GM12891 (cell line): ENCODE results near the gene ZNF582.

ENCODE experiments used
- POLR2A ChIP-seq: IDR thresholded peaks from 2 replicates; pipeline ENCODE4 v1.6.1; 2011; ENCODE audit warnings: low read depth, low read length, control low read depth
- POLR2AphosphoS5 ChIP-seq: IDR thresholded peaks from 2 replicates; pipeline ENCODE4 v1.6.1; 2011; ENCODE audit warnings: low read depth, low read length, control low read depth
- SPI1 ChIP-seq: IDR thresholded peaks from 2 replicates; pipeline ENCODE4 v1.6.1; 2011; ENCODE audit warnings: low read depth, low read length, control low read depth
- TAF1 ChIP-seq: IDR thresholded peaks from 2 replicates; pipeline ENCODE4 v1.6.1; 2011; ENCODE audit warnings: low read depth, low read length, control low read depth

GRCh38 chr19:56369886-56370676 lies 23.3 kb downstream of the ZNF582 start:
- TF ChIP-seq POLR2AphosphoS5 = no peak
- no peak for TF ChIP-seq SPI1
- TF ChIP-seq TAF1 = no peak
- TF ChIP-seq POLR2A = no peak
